Measurements from ENCODE around the gene DISC1.

DISC1 gene

DNA sequence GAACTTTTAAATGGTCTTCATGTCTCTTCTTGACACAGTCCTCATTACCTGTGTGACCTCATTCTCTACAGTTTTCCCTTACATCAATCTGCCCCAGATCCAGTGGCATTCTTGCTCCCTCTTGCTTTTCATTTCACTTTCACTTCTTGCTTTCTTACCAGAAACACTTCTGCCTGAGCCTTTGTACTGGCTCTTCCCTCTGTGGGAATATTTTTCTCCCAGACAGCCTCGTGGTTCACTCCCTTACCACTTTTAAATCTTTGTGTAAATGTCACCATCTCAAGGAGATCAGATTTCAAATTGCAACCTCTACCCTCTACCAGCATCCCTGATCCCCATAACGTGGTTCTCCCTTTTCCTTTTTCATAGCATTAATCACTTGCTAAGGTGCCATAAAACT lies 73.2 kb downstream of the DISC1 start:
- no peak for TF ChIP-seq EZH2 (IDR thresholded peaks at IDR 0.05; ENCODE audit: borderline replicate concordance, low read length)
- TF ChIP-seq, protein P1, sequence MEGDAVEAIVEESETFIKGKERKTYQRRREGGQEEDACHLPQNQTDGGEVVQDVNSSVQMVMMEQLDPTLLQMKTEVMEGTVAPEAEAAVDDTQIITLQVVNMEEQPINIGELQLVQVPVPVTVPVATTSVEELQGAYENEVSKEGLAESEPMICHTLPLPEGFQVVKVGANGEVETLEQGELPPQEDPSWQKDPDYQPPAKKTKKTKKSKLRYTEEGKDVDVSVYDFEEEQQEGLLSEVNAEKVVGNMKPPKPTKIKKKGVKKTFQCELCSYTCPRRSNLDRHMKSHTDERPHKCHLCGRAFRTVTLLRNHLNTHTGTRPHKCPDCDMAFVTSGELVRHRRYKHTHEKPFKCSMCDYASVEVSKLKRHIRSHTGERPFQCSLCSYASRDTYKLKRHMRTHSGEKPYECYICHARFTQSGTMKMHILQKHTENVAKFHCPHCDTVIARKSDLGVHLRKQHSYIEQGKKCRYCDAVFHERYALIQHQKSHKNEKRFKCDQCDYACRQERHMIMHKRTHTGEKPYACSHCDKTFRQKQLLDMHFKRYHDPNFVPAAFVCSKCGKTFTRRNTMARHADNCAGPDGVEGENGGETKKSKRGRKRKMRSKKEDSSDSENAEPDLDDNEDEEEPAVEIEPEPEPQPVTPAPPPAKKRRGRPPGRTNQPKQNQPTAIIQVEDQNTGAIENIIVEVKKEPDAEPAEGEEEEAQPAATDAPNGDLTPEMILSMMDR (IDR thresholded peaks at IDR 0.05; ENCODE audit: low read length): no peak
- Histone ChIP-seq H3K4me3 (ENCODE audit: low read depth, low read length, poor library complexity, severe bottlenecking) (no peak overlapping the region), H3F3A (ENCODE audit: insufficient read depth, low read length) (no peaks in the 10 kb centered on the region), H3K27me3 (ENCODE audit: insufficient read depth, low read length) (no peaks in the 10 kb centered on the region), H3K27ac (ENCODE audit: low read depth, low read length, poor library complexity, severe bottlenecking) (no peak overlapping the region), H3K36me3 (ENCODE audit: insufficient read depth, low read length) (no peaks in the 10 kb centered on the region), H3K9me3 (ENCODE audit: low read length) (no peaks in the 10 kb centered on the region), H3K9ac (ENCODE audit: low read length) (no peak overlapping the region), H3K9me2 (ENCODE audit: low read depth, low read length) (no peaks in the 10 kb centered on the region), H2AFZ (ENCODE audit: low read length) (no peak overlapping the region), H3K4me1 (ENCODE audit: insufficient read depth, low read length, severe bottlenecking) (no peaks in the 10 kb centered on the region), H3K79me2 (ENCODE audit: insufficient read depth, low read length) (no peaks in the 10 kb centered on the region), H3K4me2 (ENCODE audit: low read length) (no peak overlapping the region), H4K20me1 (ENCODE audit: insufficient read depth, low read length) (no peaks in the 10 kb centered on the region)

DNA sequence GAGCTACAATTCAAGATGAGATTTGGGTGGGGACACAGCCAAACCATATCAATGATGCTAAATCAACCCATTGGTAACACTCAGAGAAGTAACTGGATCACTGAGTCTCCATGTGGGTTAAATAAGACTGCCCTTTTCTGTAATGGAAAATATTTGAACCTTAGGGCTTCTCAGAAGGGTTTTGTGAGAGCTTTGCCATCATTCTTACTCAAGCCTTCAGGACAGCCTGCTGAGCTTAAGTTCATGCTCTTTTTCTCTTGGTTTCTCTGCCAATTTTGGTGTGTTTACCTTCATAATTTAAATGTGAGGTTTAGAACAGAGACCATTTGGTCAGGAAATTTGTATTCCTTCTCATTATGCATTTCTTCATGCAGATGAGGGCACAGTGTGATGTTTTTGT lies 74.7 kb downstream of the DISC1 start:
- H3K9me2 ChIP-seq (ENCODE audit: low read depth, low read length): no peaks in the 10 kb centered on the region
- no peaks in the 10 kb centered on the region for H3F3A ChIP-seq (ENCODE audit: insufficient read depth, low read length)
- no peaks in the 10 kb centered on the region for H3K4me1 ChIP-seq (ENCODE audit: insufficient read depth, low read length, severe bottlenecking)
- H3K79me2 ChIP-seq (ENCODE audit: insufficient read depth, low read length): no peaks in the 10 kb centered on the region
- no peak overlapping the region for H3K4me3 ChIP-seq (ENCODE audit: low read depth, low read length, poor library complexity, severe bottlenecking)
- H2AFZ ChIP-seq (ENCODE audit: low read length): no peak overlapping the region
- H3K4me2 ChIP-seq (ENCODE audit: low read length): no peak overlapping the region
- no peak overlapping the region for H3K9ac ChIP-seq (ENCODE audit: low read length)
- no peaks in the 10 kb centered on the region for H4K20me1 ChIP-seq (ENCODE audit: insufficient read depth, low read length)
- no peaks in the 10 kb centered on the region for H3K36me3 ChIP-seq (ENCODE audit: insufficient read depth, low read length)
- no peak overlapping the region for H3K27ac ChIP-seq (ENCODE audit: low read depth, low read length, poor library complexity, severe bottlenecking)
- no peak for TF ChIP-seq EZH2 (IDR thresholded peaks at IDR 0.05; ENCODE audit: borderline replicate concordance, low read length)
- TF ChIP-seq, protein P1 (IDR thresholded peaks at IDR 0.05; ENCODE audit: low read length): no peak
- no peaks in the 10 kb centered on the region for H3K27me3 ChIP-seq (ENCODE audit: insufficient read depth, low read length)
- no peaks in the 10 kb centered on the region for H3K9me3 ChIP-seq (ENCODE audit: low read length)

DNA sequence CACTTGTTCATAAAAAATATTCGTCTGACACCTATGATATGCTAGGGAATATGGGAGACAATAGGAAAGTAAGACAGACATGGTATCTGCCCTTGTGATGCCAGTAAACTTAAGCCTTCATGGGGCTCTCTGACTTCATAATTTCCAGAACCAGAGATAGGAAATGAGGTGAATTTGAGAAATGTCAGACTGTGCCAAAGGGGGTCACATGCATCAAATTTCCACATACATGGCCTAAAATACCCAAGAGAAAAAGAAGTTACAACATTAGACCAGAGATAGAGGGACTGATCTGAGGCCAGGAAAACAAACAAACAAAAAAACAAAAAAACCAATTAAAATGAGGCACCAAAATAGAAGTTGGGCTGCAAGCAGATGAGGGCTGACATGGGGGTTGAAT lies 75.7 kb downstream of the DISC1 start:
- H3K27me3 ChIP-seq (ENCODE audit: insufficient read depth, low read length): no peaks in the 10 kb centered on the region
- H3K9me2 ChIP-seq (ENCODE audit: low read depth, low read length): no peaks in the 10 kb centered on the region
- no peak overlapping the region for H3K9ac ChIP-seq (ENCODE audit: low read length)
- no peaks in the 10 kb centered on the region for H3K4me1 ChIP-seq (ENCODE audit: insufficient read depth, low read length, severe bottlenecking)
- no peaks in the 10 kb centered on the region for H3F3A ChIP-seq (ENCODE audit: insufficient read depth, low read length)
- no peak overlapping the region for H2AFZ ChIP-seq (ENCODE audit: low read length)
- H4K20me1 ChIP-seq (ENCODE audit: insufficient read depth, low read length): no peaks in the 10 kb centered on the region
- no peak overlapping the region for H3K4me3 ChIP-seq (ENCODE audit: low read depth, low read length, poor library complexity, severe bottlenecking)
- no peak for TF ChIP-seq EZH2 (IDR thresholded peaks at IDR 0.05; ENCODE audit: borderline replicate concordance, low read length)
- TF ChIP-seq, protein P1 (IDR thresholded peaks at IDR 0.05; ENCODE audit: low read length): no peak
- H3K79me2 ChIP-seq (ENCODE audit: insufficient read depth, low read length): no peaks in the 10 kb centered on the region
- no peak overlapping the region for H3K27ac ChIP-seq (ENCODE audit: low read depth, low read length, poor library complexity, severe bottlenecking)
- no peaks in the 10 kb centered on the region for H3K36me3 ChIP-seq (ENCODE audit: insufficient read depth, low read length)
- no peak overlapping the region for H3K4me2 ChIP-seq (ENCODE audit: low read length)
- no peaks in the 10 kb centered on the region for H3K9me3 ChIP-seq (ENCODE audit: low read length)

Measured in OCI-LY1 (cell line).